Hematopoietic multipotent progenitor cell treated with erythropoietin and hydrocortisone succinate and interleukin-3 and kit ligand, for 15 days (in vitro differentiated cells): Measurements from ENCODE around the gene MARCKSL1.
"Not testable (repeated sequence)": the region's sequence is repeated elsewhere in the genome, so short reads cannot be mapped to it uniquely, and the experiment has no call there.

Experiments used
- DNase-seq: peaks from one replicate; pipeline ENCODE4 v3.0.0-alpha.2; 2015; ENCODE audit warnings: low spot score

The MARCKSL1 gene

GRCh38 chr1:32289256-32289655 lies 46.8 kb downstream of the MARCKSL1 start:
- DNase-seq, result no peak

- DNase-seq, result no peak
Measured at GRCh38 chr1:32286763-32287162, 49.3 kb downstream of the MARCKSL1 start.

- DNase-seq, result no peak
Measured at GRCh38 chr1:32285658-32286057, 50.4 kb downstream of the MARCKSL1 start.

- not testable (repeated sequence) for DNase-seq
Measured at GRCh38 chr1:32284777-32285176, 51.3 kb downstream of the MARCKSL1 start.
